Fibroblast of lung (primary cell): ENCODE measurements around the gene NUP98. TPM values are rescaled to one million over a fixed set of nuclear protein-coding genes. Genes with fewer than 3 reads are reported as not detected.

ENCODE experiments used
- DNase-seq, 2 donors: peaks; one replicate each; pipeline versions ENCODE4 v3.0.0 to v3.0.0-alpha.2; 2010; ENCODE audit warnings: low read depth in 2 of 2
- H2AFZ ChIP-seq: 2 replicates; pipeline ENCODE4 v1.5.1; 2012; ENCODE audit warnings: low read length, control low read depth, inconsistent platforms
- H3K27ac ChIP-seq: 2 replicates; pipeline ENCODE4 v1.5.1; 2011; ENCODE audit warnings: low read length, control low read depth; ENCODE audit not compliant: insufficient read depth
- H3K27me3 ChIP-seq: 2 replicates; pipeline ENCODE4 v1.5.1; 2011; ENCODE audit warnings: mild to moderate bottlenecking, low read length; ENCODE audit not compliant: control insufficient read depth, insufficient read depth
- H3K36me3 ChIP-seq: 2 replicates; pipeline ENCODE4 v1.5.1; 2011; ENCODE audit warnings: low read length; ENCODE audit not compliant: control insufficient read depth, insufficient read depth
- H3K4me1 ChIP-seq: 2 replicates; pipeline ENCODE4 v1.5.1; 2011; ENCODE audit warnings: low read length; ENCODE audit not compliant: control insufficient read depth, insufficient read depth; ENCODE audit errors: extremely low read depth
- H3K4me2 ChIP-seq: 2 replicates; pipeline ENCODE4 v1.5.1; 2011; ENCODE audit warnings: low read length, control low read depth; ENCODE audit not compliant: insufficient read depth; ENCODE audit errors: extremely low read depth
- H3K4me3 ChIP-seq, 4 experiments: fragments of 200-600 bp in 1 of 4; sonication (generic) in 1 of 4; replicated peaks in 1 of 4; 2 replicates each; pipeline ENCODE4 v1.5.1; 2011 to 2016; ENCODE audit warnings: low read length in 4 of 4, low read depth in 3 of 4, mild to moderate bottlenecking in 3 of 4, control low read depth in 2 of 4, inconsistent platforms in 1 of 4, mixed read lengths in 1 of 4; ENCODE audit not compliant: insufficient read depth in 1 of 4; ENCODE audit errors: control extremely low read depth in 1 of 4
- H3K79me2 ChIP-seq: 2 replicates; pipeline ENCODE4 v1.5.1; 2012; ENCODE audit warnings: mild to moderate bottlenecking, low read length, inconsistent platforms; ENCODE audit not compliant: control insufficient read depth, insufficient read depth
- H3K9ac ChIP-seq: 2 replicates; pipeline ENCODE4 v1.5.1; 2011; ENCODE audit warnings: mild to moderate bottlenecking, low read length, control low read depth; ENCODE audit not compliant: insufficient read depth
- H3K9me3 ChIP-seq: 2 replicates; pipeline ENCODE4 v1.5.1; 2012; ENCODE audit warnings: low read depth, low read length; ENCODE audit not compliant: control insufficient read depth, insufficient read depth
- H4K20me1 ChIP-seq: 2 replicates; pipeline ENCODE4 v1.5.1; 2011; ENCODE audit warnings: low read length; ENCODE audit not compliant: control insufficient read depth, insufficient read depth; ENCODE audit errors: extremely low read depth
- CTCF ChIP-seq, 2 donors: IDR thresholded peaks in 1 of 2; conservative IDR thresholded peaks in 1 of 2; 1 replicate in 1 of 2; 2 replicates in 1 of 2; pipeline ENCODE4 v1.5.1; 2011 to 2012; ENCODE audit warnings: low read length in 2 of 2, control low read depth in 1 of 2, inconsistent platforms in 1 of 2, low read depth in 1 of 2, mild to moderate bottlenecking in 1 of 2
- EZH2 ChIP-seq: IDR thresholded peaks from 2 replicates; pipeline ENCODE4 v1.5.1; 2012; ENCODE audit warnings: low read length, control low read depth, mild to moderate bottlenecking; ENCODE audit errors: missing control alignments
- polyA plus RNA-seq, 2 donors: library from polyadenylated mRNA; depleted of rRNA in 1 of 2; stranded (reverse) in 1 of 2; unstranded in 1 of 2; fragments of >200 nt; gene quantifications; 2 replicates each; pipeline ENCODE4 v1.2.1, GENCODE V29; 2011 to 2012; ENCODE audit warnings: missing spikeins in 1 of 2
- total RNA-seq: library from RNA; depleted of rRNA; stranded (reverse); fragments of >200 nt; gene quantifications from 2 replicates; pipeline ENCODE4 v1.2.1, GENCODE V29; 2014

Gene NUP98
- total and polyA plus RNA-seq, 2 donors (not counting 1 experiment from before 2014, with no cell fraction given) = 60.6 to 99.6 TPM

- H3K27me3 ChIP-seq = no peaks in the 10 kb centered on the region
- H3K36me3 ChIP-seq = peaks cover 18% of the 10 kb centered on the region
- H3K79me2 ChIP-seq = no peaks in the 10 kb centered on the region
- H3K4me2 ChIP-seq = no peak overlapping the region
- TF ChIP-seq CTCF (conservative IDR thresholded peaks at IDR 0.05 in 1 of 2, IDR thresholded peaks at IDR 0.05 in 1 of 2; ENCODE audit: low read depth in 1 of 2, low read length in 2 of 2) (no peak), EZH2 (no peak)
- H2AFZ ChIP-seq = no peak overlapping the region
- H3K9ac ChIP-seq = no peak overlapping the region
- peak in 1 of 2 donors; percentile 25 for DNase-seq
- no peaks in the 10 kb centered on the region for H3K4me1 ChIP-seq
- no peak overlapping the region for H3K27ac ChIP-seq
- H4K20me1 ChIP-seq = no peaks in the 10 kb centered on the region
- H3K9me3 ChIP-seq = no peaks in the 10 kb centered on the region
- no peak overlapping the region for H3K4me3 ChIP-seq
These were observed 111.4 kb downstream of the NUP98 start for GRCh38 chr11:3685923-3686322.

GRCh38 chr11:3684819-3685172 is 112.6 kb downstream of the NUP98 start:
- Histone ChIP-seq H3K4me1 (no peaks in the 10 kb centered on the region), H4K20me1 (no peaks in the 10 kb centered on the region), H3K79me2 (no peaks in the 10 kb centered on the region), H2AFZ (no peak overlapping the region), H3K4me2 (no peak overlapping the region), H3K36me3 (peaks cover 17% of the 10 kb centered on the region), H3K27ac (no peak overlapping the region), H3K27me3 (no peaks in the 10 kb centered on the region), H3K9me3 (no peaks in the 10 kb centered on the region), H3K4me3 (no peak overlapping the region), H3K9ac (no peak overlapping the region)
- no peak for DNase-seq
- TF ChIP-seq CTCF (conservative IDR thresholded peaks at IDR 0.05 in 1 of 2, IDR thresholded peaks at IDR 0.05 in 1 of 2; ENCODE audit: low read depth in 1 of 2, low read length in 2 of 2) (no peak), EZH2 (no peak)

GRCh38 chr11:3684129-3684818 is 113.1 kb downstream of the NUP98 start:
- H3K4me1 ChIP-seq = no peaks in the 10 kb centered on the region
- DNase-seq = no peak
- H3K27ac ChIP-seq = no peak overlapping the region
- H3K9ac ChIP-seq = no peak overlapping the region
- H2AFZ ChIP-seq = no peak overlapping the region
- peaks cover 17% of the 10 kb centered on the region for H3K36me3 ChIP-seq
- TF ChIP-seq CTCF (conservative IDR thresholded peaks at IDR 0.05 in 1 of 2, IDR thresholded peaks at IDR 0.05 in 1 of 2; ENCODE audit: low read depth in 1 of 2, low read length in 2 of 2) = no peak
- TF ChIP-seq EZH2 = no peak
- H3K79me2 ChIP-seq = no peaks in the 10 kb centered on the region
- no peaks in the 10 kb centered on the region for H3K27me3 ChIP-seq
- H4K20me1 ChIP-seq = no peaks in the 10 kb centered on the region
- no peaks in the 10 kb centered on the region for H3K9me3 ChIP-seq
- H3K4me3 ChIP-seq = no peak overlapping the region
- no peak overlapping the region for H3K4me2 ChIP-seq
